Right lobe of liver (tissue), 4 donors: ENCODE results near the gene MARVELD3.
"Not testable (repeated sequence)": the region's sequence is repeated elsewhere in the genome, so short reads cannot be mapped to it uniquely, and the experiment has no call there.

Source experiments
- CTCF ChIP-seq, 4 donors: fragments of 200-600 bp in 3 of 4; fragments of 450-650 bp in 1 of 4; IDR thresholded peaks; one replicate each; pipeline versions ENCODE4 v1.5.1 to v1.8.0; 2016 to 2022; ENCODE audit warnings: antibody characterized with exemption in 4 of 4, mild to moderate bottlenecking in 2 of 4
- POLR2A ChIP-seq: fragments of 450-650 bp; IDR thresholded peaks from one replicate; pipeline ENCODE4 v1.6.1; 2017; ENCODE audit warnings: antibody characterized with exemption, mild to moderate bottlenecking
- donor health status: DM: no; HTN: no; CAD: no.
- donor health status: DM: no; HTN: no; CAD: no.
- donor health status: DM: no; HTN: yes; CAD: no.

- not testable (repeated sequence) for TF ChIP-seq CTCF (IDR thresholded peaks at IDR 0.05); POLR2A
Measured at GRCh38 chr16:71614956-71615355, 11.0 kb upstream of the MARVELD3 start.
